ENCODE measurements around the gene ITGB1BP2.

ITGB1BP2 gene

GRCh38 chrX:71301195-71301924 lies at the start of gene ITGB1BP2:
Gene ITGB1BP2, plus strand, starts transcription at chrX:71301750. Its CDS starts 57 bp downstream, at chrX:71301807.
- ChIA-PET POLR2A (ENCODE audit: low non-redundant PET) (no interaction called here), CTCF (no interaction called here)
- H3K27ac ChIP-seq, result 0 out of 2 replicates have a peak within 1 kb of the TSS, but pooled peaks have one; percentile 23
- no peak for DNase-seq (ENCODE audit: low spot score)
- TF ChIP-seq CTCF (conservative IDR thresholded peaks at IDR 0.05; ENCODE audit: low read depth), result no peak

- ChIA-PET CTCF (interaction anchor here (0.7 kb wide), 1 partner anchor 221 kb away, joined by 3 read pairs; no protein-coding TSS in a partner anchor), POLR2A (ENCODE audit: low non-redundant PET) (no interaction called here)
- no peak for DNase-seq (ENCODE audit: low spot score)
- TF ChIP-seq CTCF (conservative IDR thresholded peaks at IDR 0.05; ENCODE audit: low read depth), result no peak
- H3K27ac ChIP-seq, result peak overlapping the region; percentile 74; the same call in 1 of the 2 replicates
Measured at GRCh38 chrX:71252221-71252620, 49.3 kb upstream of the ITGB1BP2 start.

GRCh38 chrX:71253253-71254091 lies 48.1 kb upstream of the ITGB1BP2 start:
- TF ChIP-seq CTCF (conservative IDR thresholded peaks at IDR 0.05; ENCODE audit: low read depth), result peak; percentile 42
- CTCF ChIA-PET, result interaction anchor here (0.6 to 0.7 kb wide), 2 partner anchors 50 to 634 kb away, joined by 3 read pairs; no protein-coding TSS in a partner anchor
- peak; percentile 28 for DNase-seq (ENCODE audit: low spot score)
- POLR2A ChIA-PET (ENCODE audit: low non-redundant PET), result no interaction called here
- H3K27ac ChIP-seq, result peak overlapping the region; percentile 74

- DNase-seq (ENCODE audit: low spot score), result peak; percentile 76
- no peak for TF ChIP-seq CTCF (conservative IDR thresholded peaks at IDR 0.05; ENCODE audit: low read depth)
- peak within 1 kb of the TSS; percentile 74 for H3K27ac ChIP-seq
- ChIA-PET POLR2A (ENCODE audit: low non-redundant PET) (interaction anchor here (0.7 to 0.8 kb wide), 2 partner anchors 8 to 29 kb away, joined by 3 to 6 read pairs; partner anchors contain the start of gene NONO), CTCF (interaction anchor here (0.6 to 0.7 kb wide), 3 partner anchors 49 to 633 kb away, joined by 3 read pairs; no protein-coding TSS in a partner anchor)
Measured at GRCh38 chrX:71254092-71254963, 47.2 kb upstream of the ITGB1BP2 start, which contains the start of gene ZMYM3. Gene ZMYM3, minus strand, starts transcription at chrX:71254140. Its CDS starts 885 bp downstream, at chrX:71253255.

- POLR2A ChIA-PET (ENCODE audit: low non-redundant PET), result no interaction called here
- TF ChIP-seq CTCF (conservative IDR thresholded peaks at IDR 0.05; ENCODE audit: low read depth), result no peak
Measured at GRCh38 chrX:71256051-71256450, 45.5 kb upstream of the ITGB1BP2 start.

More at GRCh38 chrX:71256051-71256450, 45.5 kb upstream of the ITGB1BP2 start:
- H3K27ac ChIP-seq, result no peak overlapping the region
- CTCF ChIA-PET, result no interaction called here
- DNase-seq (ENCODE audit: low spot score), result no peak
